ENCODE data around the gene LCK.
"Not testable (repeated sequence)": the region's sequence is repeated elsewhere in the genome, so short reads cannot be mapped to it uniquely, and the experiment has no call there.

The LCK gene

DNA sequence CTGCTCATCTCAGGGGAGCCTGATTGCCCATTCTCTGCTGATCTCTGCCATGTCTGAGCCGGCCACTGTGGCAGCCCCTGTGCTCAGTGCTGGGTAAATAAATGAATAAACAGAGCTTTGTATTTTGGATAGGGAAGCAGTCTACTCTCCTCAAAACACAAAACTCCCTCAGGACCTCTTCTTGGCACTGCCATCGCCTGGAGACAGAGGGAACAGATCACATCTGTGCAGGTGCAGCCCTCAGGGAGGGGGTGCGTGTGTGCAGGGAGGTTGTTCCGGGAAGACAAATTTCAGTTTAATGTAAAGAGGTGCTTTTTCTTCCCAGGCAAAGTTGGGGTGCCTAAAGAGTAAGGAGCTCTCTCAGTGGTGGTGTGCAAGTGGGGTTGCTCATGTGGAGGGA, 11.7 kb upstream of the LCK start:
- in situ Hi-C loops (cut with MboI; ENCODE audit: low sequenced_read_pairs), result no loop called here

GRCh38 chr1:32239790-32240139, 11.3 kb upstream of the LCK start:
- in situ Hi-C loops (cut with MboI; ENCODE audit: low sequenced_read_pairs), result no loop called here

DNA sequence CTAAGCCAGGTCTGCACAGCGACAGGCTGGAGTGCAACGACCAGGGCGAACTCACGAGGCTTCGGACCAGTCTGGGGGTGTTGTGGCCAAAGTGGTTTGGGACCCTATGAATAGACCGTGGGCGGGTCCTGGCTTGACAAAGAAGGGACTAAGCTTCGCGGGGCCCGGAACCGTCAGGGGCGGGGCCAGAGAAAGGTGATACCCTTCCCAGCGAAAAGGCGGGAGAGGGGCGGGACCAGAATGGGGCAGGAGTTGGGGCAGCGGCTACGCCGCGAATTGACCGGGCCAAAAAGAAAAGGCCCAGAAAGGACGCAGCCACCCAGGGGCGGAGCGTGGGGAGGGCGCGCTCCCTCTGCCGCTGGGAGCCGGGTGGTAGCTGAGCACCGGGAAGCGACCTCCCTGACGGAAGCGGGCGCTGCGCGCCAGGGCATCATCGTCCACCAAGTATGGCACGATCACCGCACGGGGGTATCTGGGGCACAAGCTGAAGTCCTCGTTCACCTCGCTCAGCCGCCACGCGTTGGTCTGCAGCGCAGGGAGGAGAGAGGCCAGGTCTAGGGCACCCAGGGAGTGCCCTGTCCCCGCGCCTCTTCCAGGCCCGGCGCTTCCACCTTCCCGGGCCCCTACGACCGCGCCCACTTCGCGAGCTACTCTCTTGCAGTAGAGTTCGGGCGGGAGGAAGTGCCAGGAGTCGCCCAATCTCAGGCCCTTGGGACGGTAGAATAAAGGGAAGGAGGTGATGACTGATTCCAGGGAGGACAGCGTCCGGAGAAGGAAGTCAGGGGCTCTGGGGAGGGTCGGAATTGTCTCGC, 10.7 kb upstream of the LCK start:
- in situ Hi-C loops (cut with MboI; ENCODE audit: low sequenced_read_pairs), result no loop called here

DNA sequence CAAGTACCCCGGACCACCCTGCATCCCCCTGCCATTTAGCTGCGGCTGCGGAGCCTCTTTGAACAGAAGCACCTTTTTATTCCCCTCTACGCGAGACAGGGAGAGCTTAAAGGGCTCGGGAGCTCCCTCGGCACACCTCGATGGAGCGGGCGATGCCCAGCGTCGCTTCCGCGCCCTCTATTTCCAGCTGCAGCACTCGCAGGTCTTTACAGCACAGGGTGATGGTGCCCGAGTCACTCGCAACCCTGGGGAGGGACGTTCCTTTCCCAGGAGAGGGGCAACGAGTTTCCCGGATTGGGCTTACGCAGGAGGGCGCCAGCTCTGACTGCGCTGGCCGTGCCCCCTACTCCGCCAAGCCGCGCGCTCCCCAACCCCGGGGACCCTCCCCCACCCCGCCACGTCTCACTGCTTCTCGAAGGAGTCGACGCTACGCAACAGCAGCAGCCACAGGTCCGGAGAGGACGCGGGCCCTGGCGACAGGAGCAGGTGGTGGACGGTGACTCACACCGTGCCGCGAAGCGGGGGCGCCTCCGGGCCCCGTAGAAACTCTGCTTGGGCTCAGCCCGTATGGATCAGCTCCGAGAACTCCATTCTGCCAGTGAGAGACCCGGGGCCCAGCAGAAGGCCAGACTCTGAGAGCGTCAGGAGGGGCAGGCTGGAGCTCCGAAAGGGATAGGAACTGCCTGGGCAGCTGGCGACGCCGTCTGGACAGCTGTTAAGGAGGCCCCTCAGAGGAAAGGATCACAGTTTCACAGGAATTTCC, 9.9 kb upstream of the LCK start:
- in situ Hi-C loops (cut with MboI; ENCODE audit: low sequenced_read_pairs), result no loop called here

- in situ Hi-C loops (cut with MboI; ENCODE audit: low sequenced_read_pairs), result no loop called here
Measured at GRCh38 chr1:32242341-32242851, 8.7 kb upstream of the LCK start.

GRCh38 chr1:32246888-32247273, 4.2 kb upstream of the LCK start, which contains the start of gene FAM167B:
Gene FAM167B, plus strand, starts transcription at chr1:32247222. Its CDS starts 200 bp downstream, at chr1:32247422.
- in situ Hi-C loops (cut with MboI; ENCODE audit: low sequenced_read_pairs), result no loop called here

DNA sequence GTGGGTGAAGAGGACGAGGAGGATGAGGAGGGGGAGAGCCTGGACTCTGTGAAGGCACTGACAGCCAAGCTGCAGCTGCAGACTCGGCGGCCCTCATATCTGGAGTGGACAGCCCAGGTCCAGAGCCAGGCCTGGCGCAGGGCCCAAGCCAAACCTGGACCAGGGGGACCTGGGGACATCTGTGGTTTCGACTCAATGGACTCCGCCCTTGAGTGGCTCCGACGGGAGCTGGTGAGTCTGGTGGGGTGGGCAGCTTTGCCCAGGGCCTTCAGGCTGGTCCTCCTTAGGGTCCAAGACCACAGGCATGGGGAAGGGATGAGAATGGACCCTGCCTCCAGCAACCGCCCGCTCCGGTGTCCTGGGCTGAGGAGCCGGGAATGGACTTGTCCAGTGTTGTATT, 3.6 kb upstream of the LCK start:
- in situ Hi-C loops (cut with MboI; ENCODE audit: low sequenced_read_pairs), result no loop called here

DNA sequence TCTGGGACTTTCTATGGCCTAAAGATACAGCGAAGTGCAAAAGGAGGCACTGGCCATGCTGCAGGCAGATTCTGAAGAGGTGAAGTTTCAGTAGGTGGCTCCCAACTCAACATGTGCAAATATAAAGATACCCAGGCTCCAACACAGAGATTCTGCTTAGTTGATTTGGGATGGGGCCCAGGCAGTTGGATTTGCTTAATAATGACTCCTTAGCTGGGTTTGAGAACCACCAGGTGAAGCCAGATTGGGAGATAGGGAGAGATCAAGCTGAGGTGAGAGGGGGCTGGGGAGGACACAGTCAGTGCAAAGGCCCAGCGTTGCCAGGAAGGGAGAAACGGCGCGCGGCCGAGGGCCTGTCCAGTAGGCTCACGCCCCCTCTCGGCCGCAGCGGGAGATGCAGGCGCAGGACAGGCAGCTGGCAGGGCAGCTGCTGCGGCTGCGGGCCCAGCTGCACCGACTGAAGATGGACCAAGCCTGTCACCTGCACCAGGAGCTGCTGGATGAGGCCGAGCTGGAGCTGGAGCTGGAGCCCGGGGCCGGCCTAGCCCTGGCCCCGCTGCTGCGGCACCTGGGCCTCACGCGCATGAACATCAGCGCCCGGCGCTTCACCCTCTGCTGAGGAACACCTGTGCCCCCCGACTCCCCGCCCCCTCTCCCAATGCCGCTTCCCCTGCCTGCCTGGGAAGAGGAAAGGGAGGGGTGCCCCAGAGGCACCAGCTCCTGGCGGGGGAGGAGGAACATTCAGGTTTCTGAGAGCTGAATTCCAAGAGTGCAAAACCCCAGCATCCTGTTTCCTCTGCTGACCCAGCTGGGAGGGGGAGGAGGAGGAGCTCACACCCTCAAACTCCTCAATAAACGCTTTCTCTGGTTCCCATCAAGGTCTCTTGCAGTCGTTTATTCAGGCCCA, 2.8 kb upstream of the LCK start:
- in situ Hi-C loops (cut with MboI; ENCODE audit: low sequenced_read_pairs), result no loop called here

DNA sequence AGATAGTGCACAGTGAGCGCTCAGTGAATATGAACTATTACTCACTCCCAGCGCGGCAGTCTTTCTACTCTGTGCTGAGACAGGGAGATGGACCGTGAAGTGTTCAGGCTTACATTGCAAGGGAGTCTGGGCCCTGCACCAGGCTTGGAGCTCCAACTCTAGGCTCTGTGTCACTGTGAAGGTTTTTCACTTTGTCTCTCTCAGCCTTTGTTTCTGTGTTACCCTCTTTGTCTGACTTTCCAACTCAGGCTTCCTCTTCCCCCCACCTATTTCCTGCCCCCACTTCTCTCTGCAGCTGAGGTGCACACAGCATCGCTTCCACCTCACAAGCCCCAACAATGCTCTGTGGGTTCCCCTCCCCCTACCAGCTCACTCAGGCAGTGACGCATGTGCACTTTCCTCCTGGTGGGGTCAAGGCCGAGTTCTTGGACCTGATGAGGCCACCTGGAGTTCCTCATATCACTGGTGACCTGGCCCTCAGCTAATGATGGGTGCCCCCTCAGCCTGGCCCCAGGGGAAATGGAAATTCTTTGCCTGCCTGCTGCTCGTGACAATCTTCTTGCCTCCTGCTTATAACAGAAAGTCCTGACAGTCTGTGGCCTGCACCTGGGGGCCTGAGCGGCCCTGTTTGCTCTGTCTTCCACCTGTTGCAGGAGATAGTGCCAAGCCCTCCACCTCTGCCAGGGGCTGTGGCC, 1.1 kb upstream of the LCK start:
- in situ Hi-C loops (cut with MboI; ENCODE audit: low sequenced_read_pairs), result no loop called here

DNA sequence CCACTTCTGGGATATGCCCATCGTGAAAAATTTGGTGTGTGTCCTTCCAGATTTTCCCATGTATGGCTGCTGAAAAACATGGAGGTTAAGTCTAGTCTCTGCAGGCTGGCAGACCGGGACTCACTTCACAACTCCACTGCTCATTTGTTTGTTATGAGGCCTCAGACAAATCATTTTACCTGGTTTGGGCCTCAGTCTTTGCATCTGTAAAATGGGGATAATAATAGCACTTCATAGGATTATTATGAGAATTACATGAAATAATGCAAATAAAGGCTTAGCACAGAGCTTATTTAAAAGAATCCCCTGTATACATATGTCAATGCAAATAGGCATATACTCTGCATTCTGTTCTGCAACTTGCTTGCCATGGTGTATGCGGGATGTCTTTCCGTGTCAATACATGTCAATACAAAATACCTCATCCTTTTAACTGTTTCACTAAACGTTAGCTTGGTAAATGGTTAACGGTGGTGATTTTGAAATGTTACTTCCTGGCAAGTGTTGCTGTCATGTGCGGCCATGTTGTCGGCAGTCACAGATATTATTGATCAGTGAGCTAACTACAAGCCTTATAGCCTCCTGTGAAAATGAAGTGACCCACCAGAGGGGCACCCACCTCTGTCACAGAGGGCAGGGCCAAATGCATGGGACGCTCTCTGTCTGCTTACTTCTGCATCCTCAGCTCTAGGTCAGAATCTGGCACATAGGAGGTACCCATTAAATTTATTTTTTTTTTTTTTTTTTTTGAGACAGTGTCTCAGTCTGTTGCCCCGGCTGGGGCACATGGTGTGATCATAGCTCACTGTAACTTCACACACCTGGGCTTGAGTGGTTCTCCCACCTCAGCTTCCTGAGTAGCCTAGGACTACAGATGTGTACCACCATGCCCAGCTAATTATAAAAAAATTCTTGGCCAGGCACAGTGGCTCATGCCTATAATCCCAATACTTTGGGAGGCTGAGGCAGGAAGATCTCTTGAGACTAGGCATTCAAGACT, 4.3 kb downstream of the LCK start:
- in situ Hi-C loops (cut with MboI; ENCODE audit: low sequenced_read_pairs), result no loop called here

GRCh38 chr1:32256473-32257226, 5.6 kb downstream of the LCK start:
- in situ Hi-C loops (cut with MboI; ENCODE audit: low sequenced_read_pairs), result no loop called here

DNA sequence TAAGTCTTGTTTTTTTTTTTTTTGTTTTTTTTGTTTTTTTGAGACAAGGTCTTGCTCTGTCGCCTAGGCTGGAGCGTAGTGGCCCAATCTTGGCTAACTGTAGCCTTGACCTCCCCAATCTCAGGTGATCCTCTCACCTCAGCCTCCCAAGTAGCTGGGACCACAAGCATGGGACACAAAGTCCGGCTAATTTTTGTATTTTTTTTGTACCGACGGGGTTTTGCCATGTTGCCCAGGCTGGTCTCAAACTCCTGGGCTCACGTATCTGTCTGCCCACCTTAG, 6.1 kb downstream of the LCK start:
- in situ Hi-C loops (cut with MboI; ENCODE audit: low sequenced_read_pairs), result no loop called here

GRCh38 chr1:32263236-32263593, 12.2 kb downstream of the LCK start:
- in situ Hi-C loops (cut with MboI; ENCODE audit: low sequenced_read_pairs), result not testable (repeated sequence)

GRCh38 chr1:32263744-32264143, 12.7 kb downstream of the LCK start:
- in situ Hi-C loops (cut with MboI; ENCODE audit: low sequenced_read_pairs), result no loop called here

- in situ Hi-C loops (cut with MboI; ENCODE audit: low sequenced_read_pairs), result no loop called here
Measured at GRCh38 chr1:32265846-32266245, 14.8 kb downstream of the LCK start.

DNA sequence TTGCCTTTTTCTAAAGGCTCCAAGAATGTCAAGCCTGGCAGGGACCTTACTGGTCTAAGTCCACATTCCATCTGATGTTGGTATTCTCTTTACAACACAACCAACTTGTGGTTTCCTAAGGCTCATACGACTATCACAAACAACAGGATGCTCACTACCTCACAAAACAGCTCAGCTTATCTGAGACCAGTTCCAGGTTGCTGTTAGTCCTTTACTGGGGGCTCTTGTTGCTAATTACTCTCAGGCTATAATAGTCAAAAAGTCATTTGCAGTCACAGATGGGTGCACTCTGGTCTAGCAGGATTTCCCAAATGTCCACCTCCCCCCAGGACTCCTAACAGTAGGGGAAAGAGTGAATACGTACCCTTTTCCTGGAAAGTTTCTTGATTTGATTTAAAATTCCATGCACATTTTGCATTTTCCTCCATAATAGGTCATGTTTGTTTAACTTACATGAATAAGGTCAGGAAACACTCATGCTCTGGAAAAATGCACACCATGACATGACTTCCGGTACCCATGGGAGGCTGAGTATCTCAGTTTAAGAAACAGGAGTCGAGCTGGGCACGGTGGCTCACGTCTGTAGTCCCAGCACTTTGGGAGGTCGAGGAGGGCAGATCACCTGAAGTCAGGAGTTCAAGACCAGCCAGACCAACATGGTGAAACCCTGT, 16.0 kb downstream of the LCK start:
- in situ Hi-C loops (cut with MboI; ENCODE audit: low sequenced_read_pairs), result no loop called here

DNA sequence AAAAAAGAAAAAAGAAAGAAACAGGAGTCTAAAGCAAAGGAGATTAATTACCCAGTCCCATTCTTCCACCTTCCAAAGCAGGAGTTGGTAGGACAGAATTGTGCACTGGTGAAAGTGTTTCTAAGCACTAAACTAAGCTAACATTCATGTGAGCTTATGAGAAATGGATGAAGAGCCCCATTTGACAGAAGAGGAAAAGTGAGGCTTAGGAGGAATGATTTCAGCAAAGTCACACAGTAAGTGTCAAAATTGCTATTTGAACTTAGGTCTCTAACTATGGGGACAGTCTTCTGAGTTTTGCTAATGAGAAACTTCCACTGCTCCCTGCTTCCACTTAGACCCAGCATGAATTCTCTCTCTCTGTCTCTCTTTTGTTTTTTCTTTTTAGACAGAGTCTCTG, 18.7 kb downstream of the LCK start:
- in situ Hi-C loops (cut with MboI; ENCODE audit: low sequenced_read_pairs), result no loop called here
